MCF 10A (cell line): Measurements from ENCODE around the gene NAPG. TPM values are rescaled to one million over a fixed set of nuclear protein-coding genes. Genes with fewer than 3 reads are reported as not detected.
"Not testable (repeated sequence)": the region's sequence is repeated elsewhere in the genome, so short reads cannot be mapped to it uniquely, and the experiment has no call there.

ENCODE experiments used
- BruUV-seq: library from RNA; stranded (reverse); fragments of 400-500 nt; replicated peaks from 2 replicates; lab custom pipeline; 2021; lab: Mats Ljungman, UMichigan
- CTCF ChIA-PET: fragments of 300-600 bp; sonication (Branson Sonifier 250); formaldehyde crosslinking; extraction: SDS; loops from one replicate; lab custom pipeline; 2021; ENCODE audit warnings: antibody characterized with exemption, inconsistent platforms; lab: Yijun Ruan, JAX
- POLR2A ChIA-PET: fragments of 300-600, 350-650 bp; sonication (Branson Sonifier 250); formaldehyde crosslinking; extraction: SDS; loops from one replicate; lab custom pipeline; 2020; ENCODE audit warnings: antibody characterized with exemption, inconsistent platforms; lab: Yijun Ruan, JAX
- DNase-seq: peaks from one replicate; pipeline ENCODE4 v3.0.0-alpha.2; 2018; ENCODE audit not compliant: unreplicated experiment
- H3K27ac Mint-ChIP-seq: one replicate; pipeline ENCODE4 v1.8.0; 2022; ENCODE audit warnings: mild to moderate bottlenecking, low read depth, mixed read lengths; ENCODE audit not compliant: unreplicated experiment
- H3K27me3 Mint-ChIP-seq: one replicate; pipeline ENCODE4 v1.8.0; 2022; ENCODE audit warnings: mixed read lengths; ENCODE audit not compliant: insufficient read depth, unreplicated experiment
- H3K36me3 Mint-ChIP-seq: one replicate; pipeline ENCODE4 v1.8.0; 2022; ENCODE audit warnings: mild to moderate bottlenecking, moderate library complexity, mixed read lengths; ENCODE audit not compliant: insufficient read depth, unreplicated experiment
- H3K4me1 Mint-ChIP-seq: one replicate; pipeline ENCODE4 v1.8.0; 2022; ENCODE audit warnings: mixed read lengths; ENCODE audit not compliant: insufficient read depth, unreplicated experiment
- H3K4me3 Mint-ChIP-seq: one replicate; pipeline ENCODE4 v1.8.0; 2022; ENCODE audit warnings: mild to moderate bottlenecking, moderate library complexity, mixed read lengths; ENCODE audit not compliant: unreplicated experiment
- H3K9me3 Mint-ChIP-seq: one replicate; pipeline ENCODE4 v1.8.0; 2022; ENCODE audit warnings: mixed read lengths; ENCODE audit not compliant: unreplicated experiment
- CTCF ChIP-seq: fragments of 200-600 bp; IDR thresholded peaks from one replicate; pipeline ENCODE4 v1.8.0; 2022; ENCODE audit warnings: antibody characterized with exemption, mild to moderate bottlenecking; ENCODE audit not compliant: unreplicated experiment
- intact Hi-C: fragments of 100-400 bp; cut with micrococcal nuclease; formaldehyde crosslinking; loops from 2 replicates; pipeline ENCODE4 v1.14.1; 2022
- total RNA-seq: library from RNA; stranded (reverse); gene quantifications from 2 replicates; pipeline ENCODE4 v1.2.3, GENCODE V29; 2022

Gene NAPG
- total RNA-seq, 1 experiment from 2014 or later, result 32.2 TPM

DNA sequence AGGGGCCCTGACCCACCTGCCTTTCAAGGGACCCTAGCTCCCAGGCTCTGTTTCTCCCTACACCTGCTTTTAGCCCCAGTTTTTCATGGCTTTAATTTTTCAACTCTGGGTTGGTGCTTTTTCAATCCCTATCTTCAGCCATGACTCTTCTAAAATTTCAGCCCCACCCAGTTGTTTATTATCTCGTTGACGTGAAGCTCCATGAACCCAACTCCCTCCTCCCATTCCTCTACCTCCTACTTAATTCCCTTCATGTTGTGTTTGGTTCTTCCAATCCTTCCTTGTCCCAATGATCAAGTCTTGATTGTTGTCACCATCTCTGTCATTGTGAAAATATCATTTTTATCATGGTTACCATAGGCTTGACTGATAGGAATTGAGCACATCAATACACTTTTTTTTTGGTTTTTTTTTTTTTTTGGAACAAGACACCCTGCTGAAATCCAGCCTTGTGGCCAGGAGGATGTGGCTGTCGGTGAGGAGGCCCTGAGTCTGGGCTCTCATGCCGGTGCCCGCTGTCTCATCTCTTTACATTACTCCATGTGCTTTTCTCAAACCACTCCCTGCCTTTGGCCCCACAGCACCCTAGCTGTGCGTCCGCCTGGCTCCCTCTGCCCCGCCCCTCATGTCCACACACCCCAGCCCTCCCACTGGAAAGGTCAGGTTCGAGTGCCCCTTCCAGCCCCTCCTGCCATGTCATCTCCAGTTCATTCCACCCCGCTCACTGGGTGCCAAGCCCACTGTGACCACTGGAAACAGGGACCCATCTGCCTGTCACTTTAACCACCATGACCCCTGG, 39.3 kb downstream of the NAPG start:
- intact Hi-C loops, result loop anchor here (5.0 kb wide), 2 partner anchors 287 to 477 kb away; no protein-coding TSS in a partner anchor
- no peak for DNase-seq
- CTCF ChIA-PET, result interaction anchor here (0.6 kb wide), 1 partner anchor 745 kb away, joined by 4 read pairs; no protein-coding TSS in a partner anchor

GRCh38 chr18:10565835-10566234, 40.0 kb downstream of the NAPG start:
- no peak for TF ChIP-seq CTCF
- ChIA-PET CTCF (no interaction called here), POLR2A (interaction anchor here (0.9 kb wide), 1 partner anchor 21 kb away, joined by 3 read pairs; no protein-coding TSS in a partner anchor)
- Mint-ChIP-seq H3K27me3 (no peaks in the 10 kb centered on the region), H3K4me3 (no peak overlapping the region), H3K4me1 (peaks cover 30% of the 10 kb centered on the region), H3K9me3 (no peaks in the 10 kb centered on the region), H3K27ac (no peak overlapping the region), H3K36me3 (no peaks in the 10 kb centered on the region)
- no peak for DNase-seq
- intact Hi-C loops, result no loop called here
- BruUV-seq, result no TSS peak

More for the DNA sequence above, 39.3 kb downstream of the NAPG start:
- peak overlapping the region; percentile 65 for H3K27ac Mint-ChIP-seq
- no peak overlapping the region for H3K4me3 Mint-ChIP-seq
- H3K9me3 Mint-ChIP-seq, result no peaks in the 10 kb centered on the region
- no peaks in the 10 kb centered on the region for H3K36me3 Mint-ChIP-seq
- H3K4me1 Mint-ChIP-seq, result peaks cover 36% of the 10 kb centered on the region
- POLR2A ChIA-PET, result interaction anchor here (0.9 to 6.0 kb wide), 2 partner anchors 22 to 95 kb away, joined by 3 to 43 read pairs; no protein-coding TSS in a partner anchor
- TF ChIP-seq CTCF, result no peak
- no peaks in the 10 kb centered on the region for H3K27me3 Mint-ChIP-seq
- BruUV-seq, result no TSS peak

- BruUV-seq, result no TSS peak
- H3K4me1 Mint-ChIP-seq, result peaks cover 30% of the 10 kb centered on the region
- no peak for TF ChIP-seq CTCF
- ChIA-PET POLR2A (interaction anchor here (0.9 kb wide), 1 partner anchor 20 kb away, joined by 3 read pairs; no protein-coding TSS in a partner anchor), CTCF (no interaction called here)
- peak; percentile 9 for DNase-seq
- no peak overlapping the region for H3K27ac Mint-ChIP-seq
- H3K4me3 Mint-ChIP-seq, result no peak overlapping the region
- no peaks in the 10 kb centered on the region for H3K27me3 Mint-ChIP-seq
- intact Hi-C loops, result no loop called here
- no peaks in the 10 kb centered on the region for H3K9me3 Mint-ChIP-seq
- H3K36me3 Mint-ChIP-seq, result no peaks in the 10 kb centered on the region
Observed at GRCh38 chr18:10566390-10566789, 40.6 kb downstream of the NAPG start.

GRCh38 chr18:10569941-10570340, 44.1 kb downstream of the NAPG start:
- H3K4me1 Mint-ChIP-seq, BruUV-seq, H3K27me3 Mint-ChIP-seq, H3K4me3 Mint-ChIP-seq, CTCF ChIA-PET, DNase-seq, POLR2A ChIA-PET, H3K36me3 Mint-ChIP-seq, intact Hi-C loops, H3K9me3 Mint-ChIP-seq, H3K27ac Mint-ChIP-seq: not testable (repeated sequence)
